H1 (cell line): ENCODE results near the gene TSSC4. TPM values are rescaled to one million over a fixed set of nuclear protein-coding genes. Genes with fewer than 3 reads are reported as not detected.

Source experiments
- CEBPB ChIP-seq: IDR thresholded peaks from 2 replicates; pipeline ENCODE4 v1.6.1; 2012; ENCODE audit warnings: low read depth, low read length
- GABPA ChIP-seq: IDR thresholded peaks from 2 replicates; pipeline ENCODE4 v1.6.1; 2011; ENCODE audit warnings: mild to moderate bottlenecking, low read length, moderate library complexity, borderline replicate concordance; ENCODE audit not compliant: insufficient read depth
- KDM5A ChIP-seq: fragments of 200-600 bp; IDR thresholded peaks from 2 replicates; pipeline ENCODE4 v1.7.1; 2012; ENCODE audit warnings: mild to moderate bottlenecking, low read length, inconsistent platforms, mixed read lengths
- MAFK ChIP-seq: IDR thresholded peaks from 2 replicates; pipeline ENCODE4 v1.6.1; 2012; ENCODE audit warnings: low read depth, mild to moderate bottlenecking, improper control_type of control experiment, low read length
- NANOG ChIP-seq: IDR thresholded peaks from 2 replicates; pipeline ENCODE4 v1.6.1; 2011; ENCODE audit warnings: low read length, low read depth, mild to moderate bottlenecking, inconsistent platforms; ENCODE audit not compliant: insufficient read depth, poor library complexity, severe bottlenecking
- NRF1 ChIP-seq: IDR thresholded peaks from 2 replicates; pipeline ENCODE4 v1.6.1; 2011; ENCODE audit warnings: mild to moderate bottlenecking, low read depth, low read length, improper control_type of control experiment
- PHF8 ChIP-seq: fragments of 200-600 bp; sonication (generic); conservative IDR thresholded peaks from 2 replicates; pipeline ENCODE4 v1.7.1; 2012; ENCODE audit warnings: low read depth, mild to moderate bottlenecking, inconsistent platforms, low read length, moderate library complexity
- SUZ12 ChIP-seq: fragments of 200-600 bp; sonication (generic); IDR thresholded peaks from 2 replicates; pipeline ENCODE4 v1.6.1; 2012; ENCODE audit warnings: mild to moderate bottlenecking, inconsistent platforms, low read length, moderate library complexity, mixed read lengths
- TAF1 ChIP-seq: IDR thresholded peaks from 2 replicates; pipeline ENCODE4 v1.6.1; 2011; ENCODE audit warnings: mild to moderate bottlenecking, low read depth, low read length
- polyA plus RNA-seq, 7 experiments: library from polyadenylated mRNA; depleted of rRNA in 3 of 7; stranded (reverse) in 5 of 7; unstranded in 2 of 7; fragments of >200 nt in 5 of 7; fragments of 200-250 nt in 2 of 7; gene quantifications; 1 replicate in 5 of 7; 2 replicates in 1 of 7; 4 replicates in 1 of 7; pipeline versions ENCODE4 v1.2.1 to v1.2.3, GENCODE V29; 2011 to 2013; ENCODE audit warnings: missing spikeins in 2 of 7, mixed read lengths in 2 of 7
- total RNA-seq: library from RNA; stranded (reverse); fragmentation: NEBNext Ultra II Directional; extraction: Animal tissue kit (Norgen Biotek cat#: 25700); gene quantifications from 2 replicates; pipeline ENCODE4 v1.2.1, GENCODE V29; 2021

Gene TSSC4
- total and polyA plus RNA-seq, 2 of the 8 experiments (the other 6 are each of a cell fraction or from before 2014, with no cell fraction given): 34.0 to 39.3 TPM

DNA sequence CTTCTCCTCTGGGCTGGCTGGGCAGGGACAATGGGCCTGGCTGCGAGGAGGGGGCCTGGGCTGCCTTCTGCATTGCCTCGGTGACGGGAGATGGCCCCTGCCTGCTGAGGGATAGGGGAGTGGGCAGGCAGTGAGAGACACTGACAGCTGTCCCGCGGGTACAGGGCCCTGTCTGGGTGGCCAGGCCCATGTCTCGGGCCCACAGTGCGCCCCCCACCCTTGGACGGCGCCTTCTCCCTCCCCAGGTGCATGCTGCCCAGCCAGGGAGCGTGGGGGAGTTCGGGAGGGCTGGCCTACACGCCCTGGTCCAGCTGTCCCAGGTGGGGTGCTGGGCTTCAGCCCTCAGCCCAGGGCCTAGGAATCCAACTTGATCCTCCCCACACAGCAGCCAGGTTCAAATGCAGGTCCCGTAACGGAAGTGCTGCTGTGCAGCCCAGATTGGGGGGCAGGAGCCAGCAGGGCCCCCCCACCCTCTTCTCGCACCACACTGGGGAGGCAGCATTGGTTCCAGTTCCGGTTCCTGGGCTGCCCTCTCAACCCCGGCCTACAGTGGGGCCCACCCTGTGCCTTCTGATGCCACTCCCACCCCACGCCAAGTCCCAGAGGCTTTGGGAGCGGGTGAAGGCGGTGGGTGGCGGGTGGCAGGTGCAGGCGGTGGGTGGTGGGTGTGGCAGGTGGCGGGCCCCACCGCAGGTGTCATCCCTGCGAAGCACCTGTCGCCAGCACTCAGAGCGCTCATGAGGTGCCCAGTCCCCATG, 7.3 kb upstream of the TSSC4 start (continued):
- TF ChIP-seq GABPA (no peak), NRF1 (no peak), KDM5A (no peak), MAFK (no peak), NANOG (no peak), CEBPB (no peak), TAF1 (no peak), SUZ12 (no peak), PHF8 (no peak)
